Measurements from ENCODE around the gene RRP7A.

- no peak for TF ChIP-seq ZFP30 (CRISPR knock-in tag; IDR thresholded peaks at IDR 0.05)
- TF ChIP-seq RARB (CRISPR knock-in tag; IDR thresholded peaks at IDR 0.05): no peak
- no peak for TF ChIP-seq ZNF565 (CRISPR knock-in tag; conservative IDR thresholded peaks at IDR 0.05; ENCODE audit: low read depth)
These were observed 25.1 kb upstream of the RRP7A start for GRCh38 chr22:42544686-42545085.
